HG03342 (cell line): ENCODE measurements around the gene ENO3.

Experiments used
- ATAC-seq: cut with Tn5 transposase; IDR thresholded peaks from one replicate; pipeline ENCODE4 v1.9.1; 2021; ENCODE audit warnings: mild to moderate bottlenecking, moderate library complexity; ENCODE audit not compliant: unreplicated experiment

Gene ENO3

DNA sequence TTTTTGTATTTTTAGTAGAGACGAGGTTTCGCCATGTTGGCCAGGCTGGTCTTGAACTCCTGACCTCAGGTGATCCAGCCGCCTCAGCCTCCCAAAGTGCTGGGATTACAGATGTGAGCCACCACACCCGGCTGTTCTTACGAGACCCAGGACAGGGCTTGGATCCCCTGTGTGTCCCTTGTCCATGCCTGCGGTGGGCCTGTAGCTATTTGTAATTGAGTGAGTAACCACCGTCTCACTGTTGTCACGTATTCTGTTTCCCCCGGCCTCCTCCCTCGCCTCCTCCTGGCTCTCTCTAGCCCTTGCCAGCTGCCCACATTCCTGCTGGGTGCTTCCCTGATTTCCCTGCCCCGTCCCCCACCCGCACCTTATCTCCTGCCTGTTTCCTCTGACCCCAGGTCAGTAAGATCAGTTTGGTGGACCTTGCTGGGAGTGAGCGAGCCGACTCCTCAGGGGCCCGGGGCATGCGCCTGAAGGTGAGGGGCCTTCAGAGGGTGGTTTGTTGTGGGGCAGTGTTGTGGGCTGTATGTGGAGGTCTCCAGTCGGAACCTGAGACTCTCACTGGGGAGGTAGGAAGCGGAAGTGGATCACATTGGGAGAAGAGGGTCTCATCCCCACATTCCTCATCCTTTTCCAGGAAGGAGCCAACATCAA, 52.4 kb downstream of the ENO3 start:
- no peak for ATAC-seq
